ENCODE results near the gene TRAF5. TPM values are rescaled to one million over a fixed set of nuclear protein-coding genes. Genes with fewer than 3 reads are reported as not detected.
A peak's percentile ranks its signal among the peaks of the same experiment; 100 is the strongest.
"Not testable (repeated sequence)": the region's sequence is repeated elsewhere in the genome, so short reads cannot be mapped to it uniquely, and the experiment has no call there.

Gene TRAF5
- total RNA-seq: 7.8 and 8.5 TPM in 2 replicates

DNA sequence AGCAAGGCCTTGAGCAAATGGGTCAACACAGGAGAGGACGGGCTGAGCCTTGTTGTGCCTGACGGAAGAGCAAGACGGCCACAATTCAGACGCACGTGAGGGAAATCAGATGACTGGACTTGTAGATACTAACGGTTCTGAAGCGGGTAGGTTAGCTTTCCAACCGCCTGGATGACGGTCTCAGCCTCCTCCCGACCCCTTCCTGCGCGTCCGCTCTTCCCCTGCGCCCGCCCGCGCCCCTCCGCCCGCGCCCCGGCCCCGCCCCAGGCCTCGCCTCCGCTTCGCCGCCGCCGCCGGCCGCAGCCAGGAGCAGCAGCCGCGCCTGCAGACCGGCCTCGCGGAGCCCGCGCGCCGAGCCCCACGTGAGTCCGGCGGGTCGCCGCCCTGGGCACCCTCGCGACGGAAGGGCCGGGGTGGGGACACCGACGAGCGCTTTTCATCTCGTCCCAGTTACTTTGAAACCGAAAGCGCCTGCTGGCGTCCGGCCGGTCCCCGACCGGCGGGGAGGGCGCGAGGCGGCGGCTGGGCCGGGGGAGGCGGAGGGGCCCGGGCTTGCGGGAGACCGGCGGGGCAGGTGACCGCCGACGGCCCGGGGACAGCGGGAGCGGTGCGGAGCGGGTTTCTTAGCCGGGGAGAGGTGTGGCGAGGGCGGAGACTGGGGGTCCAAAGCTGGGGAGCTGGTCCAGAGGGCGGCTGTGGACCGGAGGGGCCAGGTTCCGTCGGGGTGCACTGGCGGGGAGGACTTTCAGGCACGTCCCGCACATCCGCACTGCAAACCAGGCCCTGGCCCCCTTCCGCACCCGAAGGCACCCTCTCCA is at the start of gene TRAF5:
Gene TRAF5, plus strand, starts transcription at position 306 of the 818 bp plus-strand sequence. CDS start 26,407 bp downstream, outside the sequence.
- peak; percentile 53 to 56 for DNase-seq (ENCODE audit: low read depth in 2 of 2)

DNA sequence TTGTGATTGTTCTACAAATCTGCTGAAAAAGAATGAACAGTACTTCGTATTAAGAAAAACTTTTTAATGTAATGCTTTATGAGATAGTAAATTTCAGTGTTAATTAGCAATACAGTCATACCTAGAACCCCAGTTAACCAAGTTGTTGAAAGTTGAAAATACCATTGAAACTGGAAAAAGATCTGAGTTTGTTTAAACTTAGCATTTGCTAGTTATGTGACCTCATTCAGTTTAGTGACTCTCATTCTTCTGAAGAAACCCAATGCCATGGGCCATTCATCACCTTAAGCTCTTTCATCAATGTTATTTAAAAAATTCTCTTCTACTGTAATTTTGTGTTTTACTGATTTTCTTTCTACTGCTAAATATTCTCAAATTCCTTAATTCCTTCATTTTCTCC is 47.3 kb upstream of the TRAF5 start:
- no peak for DNase-seq (ENCODE audit: low read depth in 2 of 2)

DNA sequence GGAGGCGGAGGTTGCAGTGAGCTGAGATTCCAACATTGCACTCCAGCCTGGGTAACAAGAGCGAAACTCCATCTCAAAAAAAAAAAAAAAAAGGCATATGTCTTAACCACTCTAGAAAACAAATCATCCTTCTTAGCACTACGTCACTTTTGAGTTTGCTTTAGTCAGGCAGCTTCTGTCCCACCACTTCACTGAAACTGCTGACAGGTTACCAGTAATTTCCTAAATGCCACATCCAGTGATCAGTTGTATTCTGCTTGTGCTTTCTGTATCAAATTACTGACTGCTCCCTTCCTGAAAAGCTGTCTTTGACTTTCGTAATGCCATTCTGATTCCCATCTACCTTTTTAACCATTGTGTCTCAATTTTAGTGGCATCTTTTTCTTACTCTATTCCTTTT is 45.7 kb upstream of the TRAF5 start:
- DNase-seq (ENCODE audit: low read depth in 2 of 2): no peak

GRCh38 chr1:211281320-211282022 is 45.2 kb upstream of the TRAF5 start:
- DNase-seq (ENCODE audit: low read depth in 2 of 2): no peak

- DNase-seq (ENCODE audit: low read depth in 2 of 2): no peak
Measured at GRCh38 chr1:211282023-211282373, 44.6 kb upstream of the TRAF5 start.

- DNase-seq (ENCODE audit: low read depth in 2 of 2): peak in 1 of 2 donors; percentile 15
Measured at GRCh38 chr1:211285196-211285595, 41.4 kb upstream of the TRAF5 start.

DNA sequence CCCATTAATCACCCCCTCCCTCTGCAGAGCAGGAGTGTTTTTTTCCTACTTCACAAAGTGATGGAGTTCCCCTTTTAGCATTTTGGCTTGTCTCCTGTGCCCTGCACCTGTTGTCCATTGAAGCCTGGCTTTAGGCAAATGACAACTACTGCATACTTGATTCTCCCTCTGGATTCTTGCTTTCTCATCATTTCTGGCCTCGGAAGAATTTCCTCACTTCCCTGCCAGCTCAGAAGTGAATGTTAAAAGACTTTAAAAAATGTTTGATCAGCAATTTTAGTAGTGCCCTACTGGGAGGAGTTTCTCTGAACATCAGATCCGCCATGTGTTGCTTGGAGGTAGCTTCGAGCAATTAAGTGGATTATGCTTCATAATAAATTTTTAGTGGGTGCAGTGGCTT is 39.4 kb upstream of the TRAF5 start:
- no peak for DNase-seq (ENCODE audit: low read depth in 2 of 2)

- DNase-seq (ENCODE audit: low read depth in 2 of 2): no peak
Measured at GRCh38 chr1:211292411-211292810, 34.2 kb upstream of the TRAF5 start.

DNA sequence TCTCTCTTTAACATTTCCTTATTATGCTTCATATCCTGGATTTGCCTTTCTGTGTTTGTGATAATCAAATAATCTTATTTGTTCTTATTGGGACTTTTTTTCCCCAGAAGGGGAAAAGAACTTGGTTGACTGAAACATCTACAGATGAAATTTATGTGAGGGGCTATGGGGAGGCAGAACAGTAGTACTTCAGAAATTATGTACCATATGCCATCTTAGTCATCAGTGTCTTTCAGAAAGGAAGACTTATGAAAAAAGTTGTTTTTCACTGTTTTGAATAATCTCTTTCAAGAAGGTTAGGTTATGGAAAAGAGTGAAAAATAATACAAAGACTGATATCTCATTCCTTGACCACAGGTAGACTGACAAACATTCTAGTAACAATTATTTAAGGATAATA is 30.2 kb upstream of the TRAF5 start:
- DNase-seq (ENCODE audit: low read depth in 2 of 2): no peak

DNA sequence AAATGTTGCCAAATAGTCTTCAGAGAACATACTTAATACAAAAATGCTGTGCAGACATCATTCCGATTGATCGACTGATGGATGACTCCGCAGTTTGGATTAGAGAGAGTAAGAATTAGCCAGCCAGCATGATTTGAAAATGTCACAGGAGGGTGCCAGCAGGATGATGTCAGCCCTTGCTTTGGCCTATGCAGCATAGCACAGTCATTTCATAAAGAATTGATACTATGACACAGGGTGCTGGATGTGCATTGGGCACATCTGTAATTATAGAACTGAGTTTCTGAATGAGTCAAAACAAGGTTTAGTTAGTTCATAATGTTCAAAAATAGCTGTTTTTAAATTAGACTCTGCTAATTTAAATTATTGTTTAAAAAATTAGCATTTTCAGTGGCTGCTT is 21.6 kb upstream of the TRAF5 start:
- DNase-seq (ENCODE audit: low read depth in 2 of 2): no peak

DNA sequence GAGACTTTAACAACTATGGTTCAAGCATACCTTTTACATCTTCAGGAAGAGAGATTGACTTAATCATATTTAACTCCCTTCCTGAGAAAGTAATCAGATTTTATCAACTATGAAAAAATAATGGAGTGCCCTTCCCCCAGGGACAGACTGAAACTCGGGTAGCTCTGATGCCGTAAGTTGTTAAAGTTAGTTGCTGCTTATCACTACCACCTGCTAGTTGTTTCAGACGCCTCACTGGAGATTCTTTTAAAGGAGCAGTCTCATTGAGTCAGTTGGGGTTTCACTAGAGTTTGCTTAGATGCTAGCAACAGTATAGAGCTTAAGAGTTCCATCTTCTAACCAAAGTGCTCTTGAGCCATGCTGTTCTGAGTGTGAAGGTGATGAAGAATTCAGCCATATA is 17.0 kb upstream of the TRAF5 start:
- DNase-seq (ENCODE audit: low read depth in 2 of 2): no peak

DNA sequence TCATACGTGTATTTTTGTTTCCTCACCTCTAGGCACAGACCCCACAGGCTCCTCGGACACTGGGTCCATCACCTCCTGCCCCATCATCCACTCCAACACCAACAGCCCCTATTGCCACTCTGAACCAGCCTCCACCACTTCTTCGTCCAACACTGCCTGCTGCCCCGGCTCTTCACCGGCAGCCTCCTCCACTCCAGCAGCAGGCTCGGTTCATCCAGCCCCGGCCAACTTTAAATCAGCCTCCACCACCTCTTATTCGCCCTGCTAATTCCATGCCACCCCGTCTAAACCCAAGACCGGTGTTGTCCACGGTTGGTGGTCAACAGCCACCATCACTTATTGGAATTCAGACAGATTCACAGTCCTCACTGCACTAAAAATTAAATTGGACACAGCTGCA is 13.2 kb upstream of the TRAF5 start:
- DNase-seq (ENCODE audit: low read depth in 2 of 2): no peak

DNA sequence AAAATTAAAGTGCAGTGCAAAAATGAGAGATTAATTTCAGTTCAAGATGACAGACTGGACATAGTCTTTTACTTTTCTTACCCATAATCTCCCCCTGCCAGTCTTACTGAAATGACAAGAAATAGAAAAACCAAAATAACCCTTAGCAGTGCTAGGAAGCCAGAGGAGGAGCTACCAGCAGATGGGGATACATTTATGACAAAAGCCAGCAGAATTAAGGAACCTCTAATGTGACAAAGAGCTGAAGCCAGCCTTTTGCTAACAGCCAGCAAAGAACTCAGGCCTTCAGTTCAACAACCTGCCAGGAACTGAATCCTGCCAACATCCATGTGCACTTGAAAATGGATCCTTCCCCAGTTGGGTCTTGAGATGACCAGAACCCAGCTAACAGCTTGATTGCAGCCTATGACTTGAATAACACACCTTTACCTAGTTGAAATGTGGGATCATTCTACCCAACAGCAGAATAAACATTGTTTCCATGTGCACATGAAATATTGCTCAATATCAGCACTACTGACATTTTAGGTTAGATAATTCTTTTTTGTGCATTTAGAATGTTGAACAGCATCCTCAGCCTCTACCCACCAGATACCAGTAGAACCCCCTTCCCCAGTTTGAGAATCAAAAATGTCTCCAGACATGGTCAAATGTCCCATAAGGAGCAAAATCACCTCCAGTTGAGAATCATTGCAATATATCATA is 7.9 kb upstream of the TRAF5 start:
- no peak for DNase-seq (ENCODE audit: low read depth in 2 of 2)

DNA sequence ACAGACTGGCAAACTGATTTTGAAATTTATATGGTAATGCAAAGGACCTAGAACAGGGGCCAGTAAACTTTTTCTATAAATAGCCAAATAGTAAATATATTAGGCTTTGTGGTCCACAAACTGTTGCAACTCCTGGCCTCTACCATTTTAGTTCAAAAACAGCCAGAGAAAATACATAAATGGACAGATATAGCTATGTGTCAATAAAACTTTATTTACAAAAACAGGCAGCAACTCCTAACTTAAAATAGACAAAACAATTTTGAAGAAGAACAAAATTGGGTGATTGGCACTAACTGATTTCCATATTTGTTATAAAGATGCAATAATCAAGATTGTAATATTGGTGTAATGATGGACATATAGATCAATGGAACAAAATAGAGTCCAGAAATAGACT is 6.7 kb upstream of the TRAF5 start:
- no peak for DNase-seq (ENCODE audit: low read depth in 2 of 2)

DNA sequence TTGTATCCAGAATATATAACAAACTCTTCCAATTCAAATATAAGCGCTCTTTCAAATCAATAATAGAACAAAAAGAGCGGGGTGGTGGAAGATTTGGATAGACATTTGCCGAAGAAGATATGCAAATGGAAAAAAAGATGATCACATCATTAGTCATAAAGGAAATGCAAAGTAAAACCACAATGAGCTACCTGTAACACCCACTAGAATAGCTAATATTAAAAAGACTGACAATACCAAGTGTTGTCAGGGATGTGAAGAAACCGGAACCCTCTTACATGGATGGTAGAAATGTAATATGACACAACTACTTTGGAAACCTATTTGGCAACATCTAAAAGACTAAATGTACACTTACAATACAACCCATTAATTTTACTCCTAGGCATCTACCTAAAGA is 5.7 kb upstream of the TRAF5 start:
- DNase-seq (ENCODE audit: low read depth in 2 of 2): no peak

DNA sequence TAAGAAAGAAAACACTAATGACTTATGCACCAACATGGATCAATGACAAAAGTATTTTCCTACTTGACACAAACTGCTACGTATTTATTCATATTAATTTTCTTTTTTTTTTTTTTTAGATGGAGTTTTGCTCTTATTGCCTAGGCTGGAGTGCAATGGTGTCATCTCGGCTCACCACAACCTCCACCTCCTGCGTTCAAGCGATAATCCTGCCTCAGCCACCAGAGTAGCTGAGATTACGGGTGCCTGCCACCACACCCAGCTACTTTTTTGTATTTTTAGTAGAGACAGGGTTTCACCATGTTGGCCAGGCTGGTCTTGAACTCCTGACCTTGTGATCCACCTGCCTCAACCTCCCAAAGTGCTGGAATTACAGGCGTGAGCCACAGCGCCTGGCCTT is 5.0 kb upstream of the TRAF5 start:
- DNase-seq (ENCODE audit: low read depth in 2 of 2): not testable (repeated sequence)

- peak; percentile 69 to 71 for DNase-seq (ENCODE audit: low read depth in 2 of 2)
Measured at GRCh38 chr1:211323156-211324063, 3.2 kb upstream of the TRAF5 start.

DNA sequence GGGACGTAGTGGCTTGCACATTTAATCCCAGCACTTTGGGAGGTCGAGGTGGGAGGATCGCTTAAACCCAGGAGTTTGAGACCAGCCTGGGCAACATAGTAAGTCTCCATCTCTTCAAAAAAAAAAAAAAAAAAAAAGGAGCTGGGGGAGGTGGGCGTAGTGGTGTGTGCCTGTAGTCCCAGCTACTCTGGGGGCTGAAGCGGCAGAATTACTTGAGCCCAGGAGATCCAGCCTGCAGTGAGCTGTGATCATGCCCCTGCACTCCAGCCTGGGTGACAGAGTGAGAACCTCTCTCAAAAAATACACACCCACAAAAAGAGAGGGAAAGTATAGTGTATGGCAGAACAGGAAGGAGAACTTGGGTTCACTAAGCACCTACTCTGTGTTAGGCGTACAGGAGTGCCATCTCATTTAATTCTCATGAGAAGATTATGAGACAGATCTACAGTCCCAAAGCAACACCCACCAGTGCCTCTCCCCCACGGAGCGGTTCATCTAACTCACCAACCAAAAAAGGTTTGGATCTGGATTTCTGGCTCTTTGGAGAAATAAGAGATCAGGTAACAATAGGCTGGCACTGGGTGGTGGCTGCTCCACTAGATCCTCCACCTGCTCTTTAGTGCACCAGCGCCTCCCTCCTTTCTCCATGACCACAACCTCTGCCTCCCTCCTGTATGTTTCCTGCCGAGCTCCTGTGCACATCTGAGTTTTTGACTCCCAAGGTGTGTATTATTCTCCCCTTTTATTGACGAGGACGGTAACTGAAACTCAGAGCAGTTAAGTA is 1.4 kb upstream of the TRAF5 start:
- no peak for DNase-seq (ENCODE audit: low read depth in 2 of 2)

DNA sequence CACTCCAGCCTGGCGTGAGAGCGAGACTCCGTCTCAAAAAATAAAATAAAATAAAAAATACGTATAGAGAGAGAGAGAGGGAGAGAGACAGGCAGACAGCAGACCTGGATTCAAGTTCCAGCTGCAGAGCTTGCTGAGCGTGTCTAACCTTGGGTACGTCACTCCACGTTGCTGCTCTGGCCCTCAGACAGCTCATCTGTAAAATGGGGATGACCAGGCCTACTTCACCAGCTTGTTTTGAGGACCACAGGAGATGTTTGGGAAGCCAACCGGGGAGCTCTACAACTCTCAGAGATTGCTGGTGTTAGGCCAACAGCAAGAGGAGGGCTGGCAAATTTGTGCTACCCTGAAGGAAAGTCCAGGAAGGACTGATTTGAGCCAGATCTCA is 499 bp upstream of the TRAF5 start:
- DNase-seq (ENCODE audit: low read depth in 2 of 2): no peak

DNA sequence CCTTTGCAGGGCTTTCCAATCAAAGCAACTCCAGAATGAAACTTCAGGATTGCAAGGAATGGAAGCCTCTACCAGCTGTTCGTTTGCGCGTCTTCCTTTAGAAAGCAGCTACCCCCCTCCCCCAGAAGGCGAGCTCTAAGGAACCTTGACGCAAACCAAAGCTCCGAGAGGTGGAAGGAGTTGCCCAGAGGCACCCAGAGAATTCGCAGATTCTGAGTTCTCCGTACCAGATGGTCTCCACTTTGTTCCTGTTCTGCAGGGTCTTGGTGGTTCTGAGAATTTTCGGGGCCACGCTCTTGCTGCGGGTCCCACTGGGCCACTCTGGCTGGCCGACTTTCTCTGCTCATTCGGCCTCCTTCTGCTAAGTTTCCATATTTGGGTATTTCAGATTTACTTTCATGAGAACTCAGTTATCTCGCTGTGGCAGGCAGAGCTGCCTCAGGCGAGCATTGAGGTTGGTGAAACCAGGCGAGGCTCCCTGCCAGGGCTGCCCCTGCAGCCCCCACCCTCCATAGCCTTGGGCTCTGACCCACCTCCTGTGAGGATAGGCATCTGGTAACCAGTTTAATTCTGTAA is 801 bp downstream of the TRAF5 start:
- peak in 1 of 2 donors; percentile 61 for DNase-seq (ENCODE audit: low read depth in 2 of 2)
